WERI-Rb-1 (cell line): ENCODE measurements around the gene MYL10.
A peak's percentile ranks its signal among the peaks of the same experiment; 100 is the strongest.

Experiments
- DNase-seq: peaks from one replicate; pipeline ENCODE4 v3.0.0-alpha.2; 2020
- H3K27ac ChIP-seq: fragments of 250-450 bp; sonication (Bioruptor Pico); 2 replicates; pipeline ENCODE4 v1.5.1; 2020; ENCODE audit warnings: mild to moderate bottlenecking, moderate library complexity
- H3K27me3 ChIP-seq: fragments of 250-450 bp; sonication (Bioruptor Pico); 2 replicates; pipeline ENCODE4 v1.5.1; 2021; ENCODE audit warnings: mild to moderate bottlenecking, low read depth, moderate library complexity; ENCODE audit not compliant: insufficient read depth, severe bottlenecking
- H3K36me3 ChIP-seq: fragments of 250-450 bp; sonication (Bioruptor Pico); 2 replicates; pipeline ENCODE4 v1.5.1; 2020; ENCODE audit warnings: mild to moderate bottlenecking, moderate library complexity
- H3K4me3 ChIP-seq: 2 replicates; pipeline ENCODE4 v1.5.1; 2011; ENCODE audit warnings: low read depth, mild to moderate bottlenecking, control low read depth, low read length
- H3K9me3 ChIP-seq: fragments of 250-450 bp; sonication (Bioruptor Pico); 2 replicates; pipeline ENCODE4 v1.5.1; 2021; ENCODE audit warnings: mild to moderate bottlenecking, moderate library complexity; ENCODE audit not compliant: severe bottlenecking
- TF ChIP-seq, protein P1 (sequence below): IDR thresholded peaks from 2 replicates; pipeline ENCODE4 v1.5.1; 2011; ENCODE audit warnings: low read depth, mild to moderate bottlenecking, control low read depth, inconsistent platforms, low read length

Gene MYL10

DNA sequence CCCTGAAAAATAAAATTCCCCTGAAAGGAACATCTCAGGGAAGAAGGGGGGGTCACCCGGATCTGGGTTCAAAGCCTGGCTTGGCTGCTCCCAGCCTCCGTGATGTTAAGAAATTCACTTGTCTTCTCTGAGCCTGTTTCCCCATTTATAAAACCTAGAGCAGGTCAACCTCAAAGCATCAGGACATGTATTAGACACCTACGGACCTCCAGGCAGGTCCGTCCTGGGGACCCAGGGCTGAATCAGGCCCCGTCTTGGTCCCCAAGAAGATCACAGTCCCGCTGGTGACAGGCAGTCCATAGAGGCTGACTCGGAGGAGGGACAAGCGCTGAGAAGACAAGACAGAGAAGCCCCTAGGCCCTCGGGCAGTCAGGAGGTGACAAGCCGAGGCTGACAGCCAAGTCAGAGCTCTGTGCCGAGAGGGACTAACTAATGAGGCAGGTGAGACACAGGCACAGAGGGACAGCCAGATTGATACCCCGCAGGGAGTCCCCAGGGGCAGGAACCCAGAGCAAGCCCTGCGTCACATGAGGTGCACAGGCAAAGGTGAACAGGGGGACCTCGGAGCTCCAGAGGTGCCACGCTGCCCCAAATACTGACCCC is 2.9 kb downstream of the MYL10 start:
- Histone ChIP-seq H3K9me3 (no peaks in the 10 kb centered on the region), H3K27me3 (no peaks in the 10 kb centered on the region), H3K4me3 (no peak overlapping the region), H3K36me3 (no peaks in the 10 kb centered on the region), H3K27ac (peak overlapping the region; percentile 22; the same call in 1 of the 2 replicates)
- TF ChIP-seq, protein P1, sequence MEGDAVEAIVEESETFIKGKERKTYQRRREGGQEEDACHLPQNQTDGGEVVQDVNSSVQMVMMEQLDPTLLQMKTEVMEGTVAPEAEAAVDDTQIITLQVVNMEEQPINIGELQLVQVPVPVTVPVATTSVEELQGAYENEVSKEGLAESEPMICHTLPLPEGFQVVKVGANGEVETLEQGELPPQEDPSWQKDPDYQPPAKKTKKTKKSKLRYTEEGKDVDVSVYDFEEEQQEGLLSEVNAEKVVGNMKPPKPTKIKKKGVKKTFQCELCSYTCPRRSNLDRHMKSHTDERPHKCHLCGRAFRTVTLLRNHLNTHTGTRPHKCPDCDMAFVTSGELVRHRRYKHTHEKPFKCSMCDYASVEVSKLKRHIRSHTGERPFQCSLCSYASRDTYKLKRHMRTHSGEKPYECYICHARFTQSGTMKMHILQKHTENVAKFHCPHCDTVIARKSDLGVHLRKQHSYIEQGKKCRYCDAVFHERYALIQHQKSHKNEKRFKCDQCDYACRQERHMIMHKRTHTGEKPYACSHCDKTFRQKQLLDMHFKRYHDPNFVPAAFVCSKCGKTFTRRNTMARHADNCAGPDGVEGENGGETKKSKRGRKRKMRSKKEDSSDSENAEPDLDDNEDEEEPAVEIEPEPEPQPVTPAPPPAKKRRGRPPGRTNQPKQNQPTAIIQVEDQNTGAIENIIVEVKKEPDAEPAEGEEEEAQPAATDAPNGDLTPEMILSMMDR: no peak
- DNase-seq: no peak

DNA sequence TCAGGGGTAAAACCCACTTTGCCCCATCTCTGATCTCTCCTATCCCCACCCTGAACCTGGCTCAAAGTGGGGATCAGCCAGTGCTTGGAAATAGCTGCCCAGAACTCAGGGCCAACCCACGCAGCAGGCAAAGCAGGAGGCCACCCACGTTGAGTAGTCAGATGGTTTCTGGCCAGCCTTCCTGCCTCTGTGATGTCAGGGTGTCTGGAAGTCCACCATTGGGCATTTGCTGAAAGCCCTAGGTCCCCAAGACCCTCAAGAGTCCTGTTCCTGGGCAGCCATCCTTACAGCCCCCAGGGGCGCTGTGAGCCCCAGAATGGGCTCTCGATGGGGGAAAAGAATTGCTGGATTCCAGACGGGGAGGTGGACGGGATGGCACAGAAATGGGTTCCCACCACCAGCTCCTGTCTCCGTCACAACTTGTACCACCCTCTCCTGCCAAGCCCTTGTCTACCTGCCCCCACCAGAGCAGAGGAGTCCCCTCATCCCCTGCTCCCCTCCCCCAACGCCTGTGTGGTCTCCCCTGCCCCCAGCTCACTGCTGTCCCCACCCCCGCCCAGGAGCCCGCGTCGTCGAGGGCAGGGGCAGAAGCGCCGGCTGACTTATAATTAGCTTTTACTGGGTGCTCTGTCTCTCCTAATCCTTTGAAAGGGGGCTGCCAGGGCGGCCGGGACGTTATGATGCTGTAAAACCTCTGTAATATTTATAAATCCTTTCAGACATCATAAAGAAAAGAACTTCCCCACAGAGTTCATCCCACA is 3.9 kb downstream of the MYL10 start:
- H3K27me3 ChIP-seq: no peaks in the 10 kb centered on the region
- TF ChIP-seq, protein P1: no peak
- no peak overlapping the region for H3K4me3 ChIP-seq
- DNase-seq: no peak
- no peak overlapping the region for H3K27ac ChIP-seq
- H3K9me3 ChIP-seq: no peaks in the 10 kb centered on the region
- H3K36me3 ChIP-seq: no peaks in the 10 kb centered on the region

DNA sequence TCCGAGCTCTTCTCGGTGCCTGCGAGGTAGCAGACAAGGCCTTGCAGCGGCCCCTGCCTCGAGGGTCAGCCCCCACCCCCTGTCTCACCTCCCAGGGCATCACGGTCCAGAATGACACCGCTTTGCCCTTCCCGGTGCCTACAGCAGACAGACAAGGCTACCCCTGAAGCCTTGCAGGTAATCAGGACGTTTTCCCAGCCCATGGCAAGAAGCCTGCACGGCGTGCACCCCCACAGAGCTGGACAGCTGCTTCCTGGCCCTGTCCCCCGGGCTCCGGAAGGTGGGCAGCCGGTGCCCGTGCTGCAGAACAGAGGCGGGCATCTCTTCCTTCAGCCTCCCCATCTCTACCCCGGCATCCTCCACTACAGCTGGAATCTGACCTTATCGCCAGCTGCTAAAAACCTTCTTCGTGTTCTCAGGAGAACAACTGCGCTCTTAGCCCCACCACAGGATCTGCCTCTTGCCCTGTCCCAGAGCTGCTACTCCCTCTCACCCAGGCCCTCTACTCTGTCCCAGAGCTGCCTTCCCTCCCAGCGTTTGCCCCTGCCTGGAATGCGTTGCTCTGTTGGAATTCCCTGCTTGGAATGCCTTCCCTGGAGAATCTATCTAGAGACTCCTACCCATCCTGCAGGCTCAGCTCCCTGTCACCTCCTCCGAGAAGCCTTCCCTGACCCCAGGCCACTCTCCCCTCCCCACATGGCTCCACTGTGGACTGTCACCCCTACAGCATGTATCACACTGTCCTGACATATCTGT is 4.7 kb downstream of the MYL10 start:
- Histone ChIP-seq H3K36me3 (no peaks in the 10 kb centered on the region), H3K27ac (no peak overlapping the region), H3K27me3 (no peaks in the 10 kb centered on the region), H3K9me3 (no peaks in the 10 kb centered on the region), H3K4me3 (no peak overlapping the region)
- DNase-seq: no peak
- TF ChIP-seq, protein P1: no peak

DNA sequence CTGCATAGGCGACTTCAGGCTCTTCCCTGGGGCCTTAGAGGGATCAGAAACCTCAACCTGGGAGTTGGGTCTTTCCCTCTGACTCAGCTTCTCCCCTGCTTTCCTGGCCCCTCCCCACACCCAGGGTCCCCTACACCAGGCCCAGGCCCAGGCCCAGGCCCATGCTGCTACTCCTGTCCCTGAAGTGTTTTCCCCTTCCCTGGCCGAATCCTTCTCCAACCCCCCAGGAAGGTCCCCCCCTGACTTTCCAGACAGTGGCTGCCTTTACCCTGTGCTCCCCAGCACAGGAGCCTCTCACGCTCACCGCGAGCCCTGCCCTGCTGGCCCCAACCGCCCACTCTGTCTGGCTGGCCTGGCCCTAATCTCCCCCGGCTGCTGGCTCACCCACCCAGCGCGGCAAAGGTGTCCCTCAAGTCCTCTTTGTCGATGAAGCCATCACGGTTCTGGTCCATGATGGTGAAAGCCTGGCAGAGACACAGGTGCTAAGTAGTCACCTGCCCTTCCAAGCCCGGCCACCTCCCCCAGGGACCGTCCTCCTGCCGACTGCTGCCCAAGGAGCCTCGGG is 6.4 kb downstream of the MYL10 start:
- Histone ChIP-seq H3K9me3 (no peaks in the 10 kb centered on the region), H3K36me3 (no peaks in the 10 kb centered on the region), H3K4me3 (no peak overlapping the region), H3K27me3 (no peaks in the 10 kb centered on the region), H3K27ac (no peak overlapping the region)
- DNase-seq: no peak
- TF ChIP-seq, protein P1: no peak

DNA sequence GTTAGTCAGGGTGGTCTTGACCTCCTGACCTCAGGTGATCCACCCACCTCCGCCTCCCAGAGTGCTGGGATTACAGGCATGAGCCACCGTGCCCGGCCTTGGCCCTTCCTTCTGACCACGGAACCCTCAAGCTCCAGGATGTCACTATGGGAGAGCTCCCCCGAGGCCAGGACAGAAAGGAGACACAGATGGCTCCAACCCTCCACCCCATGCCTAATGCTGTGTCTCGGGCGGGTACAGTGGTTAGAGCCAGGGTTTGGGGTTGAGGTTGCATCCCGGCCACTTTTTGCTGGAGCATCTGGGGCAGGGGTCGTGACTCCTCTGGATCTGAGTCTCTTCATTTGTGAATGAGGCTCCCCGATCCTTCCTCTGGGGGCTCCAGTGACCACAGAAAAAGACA is 8.1 kb downstream of the MYL10 start:
- Histone ChIP-seq H3K27me3 (no peaks in the 10 kb centered on the region), H3K27ac (no peak overlapping the region), H3K36me3 (no peaks in the 10 kb centered on the region), H3K9me3 (no peaks in the 10 kb centered on the region), H3K4me3 (no peak overlapping the region)
- no peak for DNase-seq
- TF ChIP-seq, protein P1: no peak
